Uterus (tissue), 2 donors: ENCODE data around the gene ASCC1.

Experiments
- CTCF ChIP-seq, 4 experiments: fragments of 200-600 bp in 2 of 4; fragments of 450-650 bp in 2 of 4; sonication (generic) in 2 of 4; IDR thresholded peaks; one replicate each; pipeline ENCODE4 v1.5.1; 2016 to 2019; ENCODE audit warnings: antibody characterized with exemption in 4 of 4, mild to moderate bottlenecking in 2 of 4, moderate library complexity in 1 of 4
- POLR2A ChIP-seq, 2 donors: fragments of 450-650 bp; IDR thresholded peaks; one replicate each; pipeline ENCODE4 v1.6.1; 2016; ENCODE audit warnings: antibody characterized with exemption in 2 of 2, mild to moderate bottlenecking in 1 of 2, moderate library complexity in 1 of 2

- TF ChIP-seq POLR2A (IDR thresholded peaks at IDR 0.05) = no peak
- no peak for TF ChIP-seq CTCF (IDR thresholded peaks at IDR 0.05)
These were observed 91.1 kb downstream of the ASCC1 start for GRCh38 chr10:72124989-72125388.
